ENCODE measurements around the gene RBPMS2.
"Not testable (repeated sequence)": the region's sequence is repeated elsewhere in the genome, so short reads cannot be mapped to it uniquely, and the experiment has no call there.

RBPMS2 gene

GRCh38 chr15:64807051-64807749 lies 31.8 kb upstream of the RBPMS2 start:
- H3K27me3 ChIP-seq (ENCODE audit: control insufficient read depth, insufficient read depth, low read length) = no peaks in the 10 kb centered on the region

DNA sequence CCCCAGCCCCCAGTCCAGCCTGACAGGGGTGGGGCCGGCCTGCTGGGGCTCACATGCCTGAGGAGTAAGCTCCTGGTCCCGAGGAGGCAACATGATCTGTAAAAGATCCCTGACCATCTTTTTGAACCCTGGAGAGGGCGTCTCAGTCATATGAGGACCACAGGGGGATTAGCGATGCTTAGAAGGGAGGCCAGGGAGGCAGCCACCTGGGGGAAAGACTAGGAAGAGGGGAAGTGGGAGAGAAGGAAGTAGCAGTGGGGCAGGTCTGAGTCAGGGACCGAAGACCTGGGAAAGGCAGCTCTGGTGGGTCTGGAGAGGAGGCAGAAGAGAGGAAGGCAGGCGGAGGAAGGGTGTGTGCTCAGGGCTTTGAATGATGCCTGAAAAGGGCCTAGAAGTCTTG lies 31.1 kb upstream of the RBPMS2 start:
- Histone ChIP-seq H3K27ac (ENCODE audit: low read length) (peak overlapping the region; percentile 96), H3K9ac (ENCODE audit: low read length) (peak overlapping the region; percentile 75), H3K4me1 (ENCODE audit: control insufficient read depth, low read depth, low read length) (peaks cover 46% of the 10 kb centered on the region)

More at GRCh38 chr15:64807051-64807749, 31.8 kb upstream of the RBPMS2 start:
- Histone ChIP-seq H3K4me3 (ENCODE audit: low read length) (peak overlapping the region; percentile 45), H3K9me3 (ENCODE audit: control insufficient read depth, low read depth, low read length) (no peaks in the 10 kb centered on the region), H3K36me3 (ENCODE audit: control insufficient read depth, low read depth, low read length) (no peaks in the 10 kb centered on the region), H3K9ac (ENCODE audit: low read length) (peak overlapping the region; percentile 75), H3K27ac (ENCODE audit: low read length) (peak overlapping the region; percentile 96), H3K4me1 (ENCODE audit: control insufficient read depth, low read depth, low read length) (peaks cover 50% of the 10 kb centered on the region)

GRCh38 chr15:64804619-64805018 lies 29.2 kb upstream of the RBPMS2 start:
- Histone ChIP-seq H3K4me1 (ENCODE audit: control insufficient read depth, low read depth, low read length) (peaks cover 30% of the 10 kb centered on the region), H3K27ac (ENCODE audit: low read length) (no peak overlapping the region), H3K9ac (ENCODE audit: low read length) (no peak overlapping the region), H3K27me3 (ENCODE audit: control insufficient read depth, insufficient read depth, low read length) (no peaks in the 10 kb centered on the region), H3K9me3 (ENCODE audit: control insufficient read depth, low read depth, low read length) (no peaks in the 10 kb centered on the region), H3K36me3 (ENCODE audit: control insufficient read depth, low read depth, low read length) (no peaks in the 10 kb centered on the region), H3K4me3 (ENCODE audit: low read length) (no peak overlapping the region)

More for the DNA sequence above, 31.1 kb upstream of the RBPMS2 start:
- no peaks in the 10 kb centered on the region for H3K9me3 ChIP-seq (ENCODE audit: control insufficient read depth, low read depth, low read length)
- no peaks in the 10 kb centered on the region for H3K27me3 ChIP-seq (ENCODE audit: control insufficient read depth, insufficient read depth, low read length)
- peak overlapping the region; percentile 45 for H3K4me3 ChIP-seq (ENCODE audit: low read length)
- no peaks in the 10 kb centered on the region for H3K36me3 ChIP-seq (ENCODE audit: control insufficient read depth, low read depth, low read length)

DNA sequence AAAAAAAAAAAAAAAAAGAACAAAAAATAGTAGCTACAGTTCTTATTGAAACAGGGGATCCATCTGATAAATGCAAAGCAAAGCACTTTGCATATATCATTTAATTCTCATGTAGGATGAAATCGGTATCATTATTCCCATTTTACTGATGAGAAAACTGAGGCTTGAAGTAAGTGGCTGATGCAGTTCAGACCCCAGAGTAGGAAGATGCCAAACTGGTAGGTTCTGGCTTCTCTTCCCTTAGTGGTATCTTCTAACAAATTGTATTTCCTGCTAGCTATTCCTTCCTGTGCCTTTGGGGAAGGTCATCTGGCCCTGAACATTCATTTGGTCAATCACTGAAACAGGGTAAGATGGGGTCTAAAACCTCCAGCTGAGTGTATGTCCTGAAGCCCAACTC lies 28.1 kb upstream of the RBPMS2 start:
- Histone ChIP-seq H3K4me3 (ENCODE audit: low read length) (no peak overlapping the region), H3K9me3 (ENCODE audit: control insufficient read depth, low read depth, low read length) (no peaks in the 10 kb centered on the region), H3K9ac (ENCODE audit: low read length) (no peak overlapping the region), H3K27ac (ENCODE audit: low read length) (no peak overlapping the region), H3K27me3 (ENCODE audit: control insufficient read depth, insufficient read depth, low read length) (no peaks in the 10 kb centered on the region), H3K4me1 (ENCODE audit: control insufficient read depth, low read depth, low read length) (peaks cover 21% of the 10 kb centered on the region), H3K36me3 (ENCODE audit: control insufficient read depth, low read depth, low read length) (no peaks in the 10 kb centered on the region)

DNA sequence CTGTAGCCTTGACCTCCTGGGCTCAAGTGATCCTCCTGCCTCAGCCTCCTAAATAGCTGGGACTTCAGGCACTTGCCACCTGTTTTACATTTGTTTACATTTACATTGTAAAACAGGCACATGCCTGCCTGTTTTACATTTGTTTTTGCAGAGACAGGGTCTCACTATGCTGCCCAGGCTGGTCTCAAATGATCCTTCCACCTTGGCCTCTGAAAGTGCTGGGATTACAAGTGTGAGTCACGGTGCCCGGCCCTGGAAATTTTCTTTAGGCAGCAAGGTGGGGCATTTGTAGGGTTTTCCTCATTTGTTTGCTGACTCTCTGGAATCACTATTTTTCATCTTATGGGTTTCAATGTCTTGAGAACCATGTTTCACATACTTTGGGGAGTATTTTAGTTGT lies 25.1 kb upstream of the RBPMS2 start:
- H3K9ac ChIP-seq (ENCODE audit: low read length) = no peak overlapping the region
- H3K27me3 ChIP-seq (ENCODE audit: control insufficient read depth, insufficient read depth, low read length) = no peaks in the 10 kb centered on the region
- no peak overlapping the region for H3K27ac ChIP-seq (ENCODE audit: low read length)
- H3K9me3 ChIP-seq (ENCODE audit: control insufficient read depth, low read depth, low read length) = no peaks in the 10 kb centered on the region
- H3K36me3 ChIP-seq (ENCODE audit: control insufficient read depth, low read depth, low read length) = no peaks in the 10 kb centered on the region
- H3K4me3 ChIP-seq (ENCODE audit: low read length) = no peak overlapping the region
- no peaks in the 10 kb centered on the region for H3K4me1 ChIP-seq (ENCODE audit: control insufficient read depth, low read depth, low read length)

- not testable (repeated sequence) for H3K4me3 ChIP-seq (ENCODE audit: low read length); H3K27me3 ChIP-seq (ENCODE audit: control insufficient read depth, insufficient read depth, low read length); H3K4me1 ChIP-seq (ENCODE audit: control insufficient read depth, low read depth, low read length); H3K9me3 ChIP-seq (ENCODE audit: control insufficient read depth, low read depth, low read length); H3K36me3 ChIP-seq (ENCODE audit: control insufficient read depth, low read depth, low read length); H3K9ac ChIP-seq (ENCODE audit: low read length); H3K27ac ChIP-seq (ENCODE audit: low read length)
Observed at GRCh38 chr15:64798905-64799304, 23.5 kb upstream of the RBPMS2 start.

- H3K9me3 ChIP-seq (ENCODE audit: control insufficient read depth, low read depth, low read length); H3K27ac ChIP-seq (ENCODE audit: low read length); H3K4me3 ChIP-seq (ENCODE audit: low read length); H3K9ac ChIP-seq (ENCODE audit: low read length); H3K27me3 ChIP-seq (ENCODE audit: control insufficient read depth, insufficient read depth, low read length); H3K4me1 ChIP-seq (ENCODE audit: control insufficient read depth, low read depth, low read length); H3K36me3 ChIP-seq (ENCODE audit: control insufficient read depth, low read depth, low read length): not testable (repeated sequence)
Observed at GRCh38 chr15:64795921-64796320, 20.5 kb upstream of the RBPMS2 start.

DNA sequence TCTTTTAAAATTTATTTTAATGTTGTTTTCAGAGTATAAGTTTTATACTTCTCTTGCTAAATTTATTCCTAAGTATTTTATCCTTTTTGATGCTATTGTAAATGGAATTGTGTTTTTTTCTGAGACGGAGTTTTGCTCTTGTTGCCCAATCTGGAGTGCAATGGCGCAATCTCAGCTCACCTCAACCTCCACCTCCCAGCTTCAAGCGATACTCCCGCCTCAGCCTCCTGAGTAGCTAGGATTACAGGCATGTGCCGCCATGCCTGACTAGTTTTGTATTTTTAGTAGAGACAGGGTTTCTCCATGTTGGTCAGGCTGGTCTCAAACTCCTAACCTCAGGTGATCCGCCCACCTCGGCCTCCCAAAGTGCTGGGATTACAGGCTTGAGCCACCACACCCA lies 19.9 kb upstream of the RBPMS2 start:
- not testable (repeated sequence) for H3K4me1 ChIP-seq (ENCODE audit: control insufficient read depth, low read depth, low read length); H3K27ac ChIP-seq (ENCODE audit: low read length); H3K9me3 ChIP-seq (ENCODE audit: control insufficient read depth, low read depth, low read length); H3K9ac ChIP-seq (ENCODE audit: low read length); H3K4me3 ChIP-seq (ENCODE audit: low read length); H3K27me3 ChIP-seq (ENCODE audit: control insufficient read depth, insufficient read depth, low read length); H3K36me3 ChIP-seq (ENCODE audit: control insufficient read depth, low read depth, low read length)

GRCh38 chr15:64792282-64792681 lies 16.9 kb upstream of the RBPMS2 start:
- Histone ChIP-seq H3K27me3 (ENCODE audit: control insufficient read depth, insufficient read depth, low read length) (no peaks in the 10 kb centered on the region), H3K27ac (ENCODE audit: low read length) (no peak overlapping the region), H3K9ac (ENCODE audit: low read length) (no peak overlapping the region), H3K4me1 (ENCODE audit: control insufficient read depth, low read depth, low read length) (no peaks in the 10 kb centered on the region), H3K9me3 (ENCODE audit: control insufficient read depth, low read depth, low read length) (no peaks in the 10 kb centered on the region), H3K36me3 (ENCODE audit: control insufficient read depth, low read depth, low read length) (no peaks in the 10 kb centered on the region), H3K4me3 (ENCODE audit: low read length) (no peak overlapping the region)

DNA sequence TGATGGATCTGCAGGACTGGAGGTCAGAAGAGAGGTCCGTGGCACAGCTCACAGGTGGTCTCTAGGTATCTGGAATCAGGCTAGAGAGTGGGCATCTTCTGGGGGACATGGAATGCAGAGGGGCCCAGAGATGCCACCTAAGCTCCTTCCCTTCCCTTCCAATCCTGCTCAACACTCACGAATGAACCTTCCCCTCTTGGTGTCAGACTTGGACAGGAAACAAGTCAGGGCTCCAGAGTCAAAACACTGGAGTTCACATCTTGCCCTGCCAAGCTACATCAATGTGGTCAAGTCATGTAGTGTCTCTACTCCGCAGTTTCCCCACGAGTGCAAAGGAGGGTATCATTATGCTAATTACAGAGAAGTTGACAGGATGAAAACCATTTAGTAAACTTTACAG lies 16.0 kb upstream of the RBPMS2 start:
- no peaks in the 10 kb centered on the region for H3K4me1 ChIP-seq (ENCODE audit: control insufficient read depth, low read depth, low read length)
- H3K36me3 ChIP-seq (ENCODE audit: control insufficient read depth, low read depth, low read length) = no peaks in the 10 kb centered on the region
- no peak overlapping the region for H3K9ac ChIP-seq (ENCODE audit: low read length)
- no peaks in the 10 kb centered on the region for H3K9me3 ChIP-seq (ENCODE audit: control insufficient read depth, low read depth, low read length)
- H3K27me3 ChIP-seq (ENCODE audit: control insufficient read depth, insufficient read depth, low read length) = no peaks in the 10 kb centered on the region
- H3K27ac ChIP-seq (ENCODE audit: low read length) = no peak overlapping the region
- no peak overlapping the region for H3K4me3 ChIP-seq (ENCODE audit: low read length)

GRCh38 chr15:64783796-64784195 lies 8.4 kb upstream of the RBPMS2 start:
- peaks cover 9% of the 10 kb centered on the region for H3K4me1 ChIP-seq (ENCODE audit: control insufficient read depth, low read depth, low read length)
- H3K36me3 ChIP-seq (ENCODE audit: control insufficient read depth, low read depth, low read length) = no peaks in the 10 kb centered on the region
- no peak overlapping the region for H3K9ac ChIP-seq (ENCODE audit: low read length)
- H3K4me3 ChIP-seq (ENCODE audit: low read length) = no peak overlapping the region
- H3K27ac ChIP-seq (ENCODE audit: low read length) = no peak overlapping the region
- H3K27me3 ChIP-seq (ENCODE audit: control insufficient read depth, insufficient read depth, low read length) = no peaks in the 10 kb centered on the region
- H3K9me3 ChIP-seq (ENCODE audit: control insufficient read depth, low read depth, low read length) = no peaks in the 10 kb centered on the region

DNA sequence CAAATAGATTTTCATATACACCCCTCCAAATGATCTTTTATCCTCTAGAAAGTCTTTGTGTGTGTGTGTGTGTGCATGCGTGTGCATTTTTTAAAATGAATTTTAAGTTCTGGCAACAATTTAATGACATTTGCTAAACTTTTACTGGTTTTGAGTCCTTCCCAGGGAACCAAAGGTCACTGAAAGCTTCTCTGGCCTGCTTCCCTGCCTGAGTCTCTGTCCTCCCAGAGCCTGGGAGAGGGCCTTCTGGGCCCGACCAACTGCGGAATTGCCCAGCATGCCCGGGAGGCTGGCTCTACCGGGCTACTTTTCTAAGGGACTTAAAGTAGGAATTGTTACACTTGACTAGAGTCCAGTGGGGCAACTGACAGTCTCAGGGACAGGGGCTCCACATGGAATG lies 7.4 kb upstream of the RBPMS2 start:
- no peak overlapping the region for H3K4me3 ChIP-seq (ENCODE audit: low read length)
- H3K27me3 ChIP-seq (ENCODE audit: control insufficient read depth, insufficient read depth, low read length) = no peaks in the 10 kb centered on the region
- H3K9me3 ChIP-seq (ENCODE audit: control insufficient read depth, low read depth, low read length) = no peaks in the 10 kb centered on the region
- H3K27ac ChIP-seq (ENCODE audit: low read length) = no peak overlapping the region
- no peaks in the 10 kb centered on the region for H3K36me3 ChIP-seq (ENCODE audit: control insufficient read depth, low read depth, low read length)
- peaks cover 10% of the 10 kb centered on the region for H3K4me1 ChIP-seq (ENCODE audit: control insufficient read depth, low read depth, low read length)
- no peak overlapping the region for H3K9ac ChIP-seq (ENCODE audit: low read length)
